Neural cell (in vitro differentiated cells): ENCODE results near the gene UTY. TPM values are rescaled to one million over a fixed set of nuclear protein-coding genes. Genes with fewer than 3 reads are reported as not detected.

Experiments used
- H2AFZ ChIP-seq: fragments of 200-600, 300-800 bp; sonication (generic), shearing (Covaris generic); 2 replicates; pipeline ENCODE4 v1.6.0; 2014; ENCODE audit warnings: low read depth, mild to moderate bottlenecking, antibody characterized with exemption, low read length, moderate library complexity
- H3F3A ChIP-seq: fragments of 200-600 bp; shearing (Covaris generic); 2 replicates; pipeline ENCODE4 v1.6.1; 2016; ENCODE audit warnings: mild to moderate bottlenecking, moderate library complexity, mixed read lengths, antibody characterized with exemption, low read length; ENCODE audit not compliant: insufficient read depth, poor library complexity, severe bottlenecking
- H3K27ac ChIP-seq: fragments of 200-600, 300-800 bp; sonication (generic), shearing (Covaris generic); 2 replicates; pipeline ENCODE4 v1.5.1; 2014; ENCODE audit warnings: mild to moderate bottlenecking, low read length, moderate library complexity
- H3K27me3 ChIP-seq: fragments of 300-800, 200-600 bp; sonication (generic), shearing (Covaris generic); 2 replicates; pipeline ENCODE4 v1.6.0; 2014; ENCODE audit warnings: mild to moderate bottlenecking, low read depth, low read length, moderate library complexity; ENCODE audit not compliant: insufficient read depth
- H3K36me3 ChIP-seq: fragments of 300-800, 200-600 bp; sonication (generic), shearing (Covaris generic); 2 replicates; pipeline ENCODE4 v1.5.1; 2014; ENCODE audit warnings: mild to moderate bottlenecking, antibody characterized with exemption, low read length, moderate library complexity; ENCODE audit not compliant: insufficient read depth
- H3K4me2 ChIP-seq: fragments of 300-800, 200-600 bp; sonication (generic), shearing (Covaris generic); 2 replicates; pipeline ENCODE4 v1.6.0; 2014; ENCODE audit warnings: mild to moderate bottlenecking, low read length
- H3K4me3 ChIP-seq: fragments of 300-800, 200-600 bp; sonication (generic), shearing (Covaris generic); 2 replicates; pipeline ENCODE4 v1.5.1; 2014; ENCODE audit warnings: mild to moderate bottlenecking, low read length, moderate library complexity
- H3K79me2 ChIP-seq: fragments of 200-600 bp; shearing (Covaris generic); replicated peaks from 2 replicates; pipeline ENCODE4 v1.6.0; 2014; ENCODE audit warnings: mild to moderate bottlenecking, low read length, moderate library complexity; ENCODE audit not compliant: insufficient read depth
- H3K9ac ChIP-seq: fragments of 300-800, 200-600 bp; sonication (generic), shearing (Covaris generic); 2 replicates; pipeline ENCODE4 v1.6.1; 2016; ENCODE audit warnings: mild to moderate bottlenecking, low read length, mixed read lengths
- H3K9me2 ChIP-seq: fragments of 200-600 bp; shearing (Covaris generic); 2 replicates; pipeline ENCODE4 v1.6.1; 2016; ENCODE audit warnings: mild to moderate bottlenecking, low read length, mixed read lengths; ENCODE audit not compliant: insufficient read depth
- H3K9me3 ChIP-seq: fragments of 200-600, 300-800 bp; sonication (generic), shearing (Covaris generic); 2 replicates; pipeline ENCODE4 v1.6.1; 2016; ENCODE audit warnings: mild to moderate bottlenecking, mixed run types, low read length, moderate library complexity, mixed read lengths
- H4K20me1 ChIP-seq: fragments of 200-600 bp; shearing (Covaris generic); 2 replicates; pipeline ENCODE4 v1.6.1; 2016; ENCODE audit warnings: mild to moderate bottlenecking, mixed run types; ENCODE audit not compliant: insufficient read depth
- EP300 ChIP-seq: fragments of 450-650 bp; conservative IDR thresholded peaks from 2 replicates; pipeline ENCODE4 v1.6.1; 2014; ENCODE audit warnings: antibody characterized with exemption, mild to moderate bottlenecking, moderate library complexity; ENCODE audit not compliant: poor library complexity, severe bottlenecking
- EZH2 ChIP-seq: fragments of 200-600, 300-800 bp; shearing (Covaris generic), sonication (generic); IDR thresholded peaks from 2 replicates; pipeline ENCODE4 v1.6.1; 2014; ENCODE audit warnings: antibody characterized with exemption, low read length, borderline replicate concordance, mild to moderate bottlenecking; ENCODE audit not compliant: insufficient read depth, poor library complexity, severe bottlenecking
- MXI1 ChIP-seq: fragments of 450-650 bp; conservative IDR thresholded peaks from 2 replicates; pipeline ENCODE4 v1.6.1; 2014; ENCODE audit warnings: antibody characterized with exemption, mild to moderate bottlenecking; ENCODE audit not compliant: poor library complexity, severe bottlenecking
- POLR2AphosphoS5 ChIP-seq: IDR thresholded peaks from 2 replicates; pipeline ENCODE4 v1.6.1; 2012
- RAD21 ChIP-seq: fragments of 450-650 bp; conservative IDR thresholded peaks from 2 replicates; pipeline ENCODE4 v1.6.1; 2014; ENCODE audit warnings: antibody characterized with exemption, mild to moderate bottlenecking, moderate library complexity
- SMC3 ChIP-seq: fragments of 450-650 bp; conservative IDR thresholded peaks from 2 replicates; pipeline ENCODE4 v1.6.1; 2014; ENCODE audit warnings: antibody characterized with exemption, mild to moderate bottlenecking, moderate library complexity; ENCODE audit not compliant: poor library complexity
- TAF1 ChIP-seq: IDR thresholded peaks from 2 replicates; pipeline ENCODE4 v1.6.1; 2012; ENCODE audit warnings: low read depth
- polyA plus RNA-seq: library from polyadenylated mRNA; depleted of rRNA; stranded (reverse); fragments of >200 nt; gene quantifications from 2 replicates; pipeline ENCODE4 v1.2.3, GENCODE V29; 2014
- TF ChIP-seq, protein P1 (sequence below): IDR thresholded peaks from 2 replicates; pipeline ENCODE4 v1.6.1; 2012; ENCODE audit warnings: borderline replicate concordance
- TF ChIP-seq, protein P2 (sequence below): fragments of 450-650 bp; IDR thresholded peaks from 2 replicates; pipeline ENCODE4 v1.5.1; 2014; ENCODE audit warnings: antibody characterized with exemption, mild to moderate bottlenecking, moderate library complexity; ENCODE audit not compliant: poor library complexity, severe bottlenecking

Gene UTY
- polyA plus RNA-seq, 1 donor from 2014 or later, result 17.5 TPM

DNA sequence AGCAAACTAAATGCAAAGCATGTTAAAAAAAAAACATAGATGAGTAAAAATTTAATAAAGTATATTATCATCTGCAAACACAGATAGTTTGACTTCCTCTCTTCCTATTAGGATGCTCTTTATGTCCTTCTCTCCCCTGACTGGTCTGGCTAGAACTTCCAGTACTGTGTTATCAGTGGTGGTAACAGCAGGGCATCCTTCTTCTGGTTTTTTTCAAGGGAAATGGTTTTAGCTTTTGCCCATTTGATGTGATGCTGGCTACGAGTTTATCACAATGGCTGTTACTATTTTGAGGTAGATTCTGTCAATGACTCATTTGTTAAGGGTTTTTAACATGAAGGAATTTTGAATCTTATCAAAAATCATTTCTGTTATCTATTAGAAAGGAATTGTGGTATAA is 34.3 kb downstream of the UTY start:
- Histone ChIP-seq H3K79me2 (no peaks in the 10 kb centered on the region), H2AFZ (no peak overlapping the region), H3K27me3 (no peaks in the 10 kb centered on the region), H3F3A (no peaks in the 10 kb centered on the region), H3K4me2 (no peak overlapping the region), H3K27ac (no peak overlapping the region), H3K36me3 (no peaks in the 10 kb centered on the region), H4K20me1 (no peaks in the 10 kb centered on the region), H3K9ac (no peak overlapping the region), H3K9me3 (no peaks in the 10 kb centered on the region), H3K4me3 (no peak overlapping the region), H3K9me2 (no peaks in the 10 kb centered on the region)
- TF ChIP-seq TAF1 (no peak), MXI1 (no peak)
- TF ChIP-seq, protein P1, sequence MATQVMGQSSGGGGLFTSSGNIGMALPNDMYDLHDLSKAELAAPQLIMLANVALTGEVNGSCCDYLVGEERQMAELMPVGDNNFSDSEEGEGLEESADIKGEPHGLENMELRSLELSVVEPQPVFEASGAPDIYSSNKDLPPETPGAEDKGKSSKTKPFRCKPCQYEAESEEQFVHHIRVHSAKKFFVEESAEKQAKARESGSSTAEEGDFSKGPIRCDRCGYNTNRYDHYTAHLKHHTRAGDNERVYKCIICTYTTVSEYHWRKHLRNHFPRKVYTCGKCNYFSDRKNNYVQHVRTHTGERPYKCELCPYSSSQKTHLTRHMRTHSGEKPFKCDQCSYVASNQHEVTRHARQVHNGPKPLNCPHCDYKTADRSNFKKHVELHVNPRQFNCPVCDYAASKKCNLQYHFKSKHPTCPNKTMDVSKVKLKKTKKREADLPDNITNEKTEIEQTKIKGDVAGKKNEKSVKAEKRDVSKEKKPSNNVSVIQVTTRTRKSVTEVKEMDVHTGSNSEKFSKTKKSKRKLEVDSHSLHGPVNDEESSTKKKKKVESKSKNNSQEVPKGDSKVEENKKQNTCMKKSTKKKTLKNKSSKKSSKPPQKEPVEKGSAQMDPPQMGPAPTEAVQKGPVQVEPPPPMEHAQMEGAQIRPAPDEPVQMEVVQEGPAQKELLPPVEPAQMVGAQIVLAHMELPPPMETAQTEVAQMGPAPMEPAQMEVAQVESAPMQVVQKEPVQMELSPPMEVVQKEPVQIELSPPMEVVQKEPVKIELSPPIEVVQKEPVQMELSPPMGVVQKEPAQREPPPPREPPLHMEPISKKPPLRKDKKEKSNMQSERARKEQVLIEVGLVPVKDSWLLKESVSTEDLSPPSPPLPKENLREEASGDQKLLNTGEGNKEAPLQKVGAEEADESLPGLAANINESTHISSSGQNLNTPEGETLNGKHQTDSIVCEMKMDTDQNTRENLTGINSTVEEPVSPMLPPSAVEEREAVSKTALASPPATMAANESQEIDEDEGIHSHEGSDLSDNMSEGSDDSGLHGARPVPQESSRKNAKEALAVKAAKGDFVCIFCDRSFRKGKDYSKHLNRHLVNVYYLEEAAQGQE, result no peak

DNA sequence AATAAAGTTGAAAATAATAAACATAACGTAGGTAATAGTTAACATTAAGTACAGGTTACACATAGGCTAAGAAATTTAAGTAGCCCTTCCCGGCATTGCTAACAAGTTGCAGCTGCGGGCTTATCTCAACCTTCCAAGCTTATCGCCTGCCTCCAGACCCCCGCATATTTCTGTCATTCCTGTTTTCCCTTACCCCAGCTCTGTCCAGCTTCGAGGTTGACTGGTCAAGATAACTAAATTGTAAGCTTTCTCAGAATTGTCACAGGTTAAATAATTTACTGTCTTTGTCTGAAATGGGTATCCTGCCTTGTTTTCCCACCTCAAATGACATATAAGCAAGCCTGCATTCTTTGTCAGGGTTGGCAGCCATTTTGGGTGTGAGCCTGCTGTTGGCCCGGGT is 36.7 kb downstream of the UTY start:
- H3K4me2 ChIP-seq, result no peak overlapping the region
- H3K36me3 ChIP-seq, result no peaks in the 10 kb centered on the region
- H4K20me1 ChIP-seq, result no peaks in the 10 kb centered on the region
- H3K27ac ChIP-seq, result no peak overlapping the region
- H3K4me3 ChIP-seq, result no peak overlapping the region
- H3K9me2 ChIP-seq, result no peaks in the 10 kb centered on the region
- H3K9me3 ChIP-seq, result no peaks in the 10 kb centered on the region
- H3K27me3 ChIP-seq, result no peaks in the 10 kb centered on the region
- H3K9ac ChIP-seq, result no peak overlapping the region
- H3F3A ChIP-seq, result no peaks in the 10 kb centered on the region
- no peaks in the 10 kb centered on the region for H3K79me2 ChIP-seq
- no peak overlapping the region for H2AFZ ChIP-seq
- TF ChIP-seq POLR2AphosphoS5, result no peak
- no peak for TF ChIP-seq SMC3
- TF ChIP-seq, protein P1, result no peak

DNA sequence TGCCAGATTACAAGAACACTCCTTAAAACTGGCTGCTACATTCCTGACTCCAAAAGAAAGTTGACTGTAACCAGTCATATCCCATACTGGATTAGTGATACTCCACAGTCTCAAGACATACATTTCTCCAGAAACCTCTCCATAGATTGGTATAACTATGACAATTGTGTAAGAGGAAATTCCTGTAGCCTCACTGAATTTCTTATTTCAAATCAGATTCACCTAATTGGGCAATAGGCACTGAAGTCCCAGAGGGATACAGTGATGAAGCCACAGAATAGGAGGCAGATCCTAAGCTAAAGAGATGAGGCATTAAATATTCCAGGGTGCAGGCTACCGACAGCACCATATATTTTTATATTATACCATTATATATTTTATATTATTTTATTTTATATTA is 39.0 kb downstream of the UTY start:
- Histone ChIP-seq H3K36me3 (no peaks in the 10 kb centered on the region), H3F3A (no peaks in the 10 kb centered on the region), H3K27me3 (no peaks in the 10 kb centered on the region), H3K79me2 (no peaks in the 10 kb centered on the region), H3K9me3 (no peaks in the 10 kb centered on the region), H3K27ac (no peak overlapping the region), H3K9me2 (no peaks in the 10 kb centered on the region), H3K4me2 (no peak overlapping the region), H3K4me3 (no peak overlapping the region), H2AFZ (no peak overlapping the region), H3K9ac (no peak overlapping the region), H4K20me1 (no peaks in the 10 kb centered on the region)
- TF ChIP-seq EP300 (no peak), SMC3 (no peak), TAF1 (no peak), EZH2 (no peak), MXI1 (no peak), POLR2AphosphoS5 (no peak), RAD21 (no peak)
- TF ChIP-seq, protein P1, result no peak
- TF ChIP-seq, protein P2, sequence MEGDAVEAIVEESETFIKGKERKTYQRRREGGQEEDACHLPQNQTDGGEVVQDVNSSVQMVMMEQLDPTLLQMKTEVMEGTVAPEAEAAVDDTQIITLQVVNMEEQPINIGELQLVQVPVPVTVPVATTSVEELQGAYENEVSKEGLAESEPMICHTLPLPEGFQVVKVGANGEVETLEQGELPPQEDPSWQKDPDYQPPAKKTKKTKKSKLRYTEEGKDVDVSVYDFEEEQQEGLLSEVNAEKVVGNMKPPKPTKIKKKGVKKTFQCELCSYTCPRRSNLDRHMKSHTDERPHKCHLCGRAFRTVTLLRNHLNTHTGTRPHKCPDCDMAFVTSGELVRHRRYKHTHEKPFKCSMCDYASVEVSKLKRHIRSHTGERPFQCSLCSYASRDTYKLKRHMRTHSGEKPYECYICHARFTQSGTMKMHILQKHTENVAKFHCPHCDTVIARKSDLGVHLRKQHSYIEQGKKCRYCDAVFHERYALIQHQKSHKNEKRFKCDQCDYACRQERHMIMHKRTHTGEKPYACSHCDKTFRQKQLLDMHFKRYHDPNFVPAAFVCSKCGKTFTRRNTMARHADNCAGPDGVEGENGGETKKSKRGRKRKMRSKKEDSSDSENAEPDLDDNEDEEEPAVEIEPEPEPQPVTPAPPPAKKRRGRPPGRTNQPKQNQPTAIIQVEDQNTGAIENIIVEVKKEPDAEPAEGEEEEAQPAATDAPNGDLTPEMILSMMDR, result no peak
